ENCODE results near the gene NR1H4. TPM values are rescaled to one million over a fixed set of nuclear protein-coding genes. Genes with fewer than 3 reads are reported as not detected.
A peak's percentile ranks its signal among the peaks of the same experiment; 100 is the strongest.

The NR1H4 gene
- total RNA-seq, 1 experiment from 2014 or later: not detected

- no peak for TF ChIP-seq ZNF532 (CRISPR knock-in tag; IDR thresholded peaks at IDR 0.05; ENCODE audit: borderline replicate concordance)
Observed at GRCh38 chr12:100545092-100545491, 71.4 kb downstream of the NR1H4 start (continued).

- no peaks in the 10 kb centered on the region for H3K27me3 Mint-ChIP-seq (ENCODE audit: low read depth)
- ATAC-seq: peak; percentile 52
- ChIA-PET CTCF (interaction anchor here (0.6 to 3.9 kb wide), 14 partner anchors 15 to 319 kb away, joined by 3 to 46 read pairs (median 5); partner anchors contain the start of gene SLC17A8), POLR2A (no interaction called here)
- TF ChIP-seq MXD4 (CRISPR knock-in tag; IDR thresholded peaks at IDR 0.05; ENCODE audit: borderline replicate concordance) (no peak), OVOL2 (CRISPR knock-in tag; IDR thresholded peaks at IDR 0.05; ENCODE audit: borderline replicate concordance) (no peak), ETV6 (CRISPR knock-in tag; IDR thresholded peaks at IDR 0.05) (no peak), NR1H2 (CRISPR knock-in tag; IDR thresholded peaks at IDR 0.05) (no peak), SOX15 (CRISPR knock-in tag; IDR thresholded peaks at IDR 0.05) (no peak), ZBTB43 (CRISPR knock-in tag; IDR thresholded peaks at IDR 0.05) (no peak), FOXJ3 (CRISPR knock-in tag; IDR thresholded peaks at IDR 0.05; ENCODE audit: borderline replicate concordance) (no peak), ZNF512 (CRISPR knock-in tag; IDR thresholded peaks at IDR 0.05; ENCODE audit: borderline replicate concordance) (no peak), CREB1 (CRISPR knock-in tag; IDR thresholded peaks at IDR 0.05) (no peak)
- no peak overlapping the region for H3K27ac Mint-ChIP-seq
- H3K4me3 Mint-ChIP-seq: no peak overlapping the region
- 0 out of 2 replicates have a peak, but pooled peaks cover 11% of the 10 kb centered on the region for H3K9me3 Mint-ChIP-seq
- DNase-seq (ENCODE audit: low spot score): no peak
- H3K36me3 Mint-ChIP-seq: no peaks in the 10 kb centered on the region
- H3K4me1 Mint-ChIP-seq: peaks cover 5% of the 10 kb centered on the region; the same call in 1 of the 2 replicates
Observed at GRCh38 chr12:100553936-100554335, 80.3 kb downstream of the NR1H4 start.

- POLR2A ChIA-PET: interaction anchor here (0.6 kb wide), 2 partner anchors 288 to 1172 kb away, joined by 4 read pairs; partner anchors contain the start of genes DEPDC4 and SCYL2
- H3K4me3 Mint-ChIP-seq: no peak overlapping the region
Observed at GRCh38 chr12:100554608-100555077, 81.0 kb downstream of the NR1H4 start.

More at GRCh38 chr12:100554608-100555077, 81.0 kb downstream of the NR1H4 start:
- Mint-ChIP-seq H3K4me1 (peaks cover 5% of the 10 kb centered on the region; the same call in 1 of the 2 replicates), H3K27ac (no peak overlapping the region), H3K27me3 (ENCODE audit: low read depth) (no peaks in the 10 kb centered on the region), H3K36me3 (no peaks in the 10 kb centered on the region), H3K9me3 (0 out of 2 replicates have a peak, but pooled peaks cover 12% of the 10 kb centered on the region)
- CTCF ChIA-PET: interaction anchor here (0.6 to 3.9 kb wide), 22 partner anchors 10 to 320 kb away, joined by 3 to 46 read pairs (median 5); partner anchors contain the start of genes GAS2L3 and SLC17A8
- TF ChIP-seq AFF4 (CRISPR knock-in tag; IDR thresholded peaks at IDR 0.05; ENCODE audit: borderline replicate concordance) (no peak), NFYB (CRISPR knock-in tag; conservative IDR thresholded peaks at IDR 0.05; ENCODE audit: low read depth) (no peak), CTCF (IDR thresholded peaks at IDR 0.05) (peak; percentile 84)
- ATAC-seq (peak; percentile 89), DNase-seq (ENCODE audit: low spot score) (no peak)

All from WTC11 (cell line).